CD4-positive, alpha-beta memory T cell (primary cell): ENCODE data around the gene ANK2. TPM values are rescaled to one million over a fixed set of nuclear protein-coding genes. Genes with fewer than 3 reads are reported as not detected.

ENCODE experiments used
- CTCF ChIA-PET: fragments of 350-600 bp; sonication (Branson Sonifier 250); formaldehyde crosslinking; loops from one replicate; lab custom pipeline; 2021; ENCODE audit warnings: inconsistent platforms; ENCODE audit not compliant: partially characterized antibody; lab: Charles Lee
- POLR2A ChIA-PET: fragments of 350-600 bp; sonication (Branson Sonifier 250); formaldehyde crosslinking; loops from one replicate; lab custom pipeline; 2021; ENCODE audit not compliant: partially characterized antibody; lab: Charles Lee
- DNase-seq, 5 donors: peaks; one replicate each; pipeline versions ENCODE4 v3.0.0 to v3.0.0-alpha.2; 2020 to 2022; ENCODE audit warnings: mixed read lengths in 1 of 5
- H3K27ac ChIP-seq: one replicate; pipeline ENCODE4 v1.7.0; 2013; ENCODE audit warnings: low read depth, low read length
- H3K27me3 ChIP-seq: 2 replicates; pipeline ENCODE4 v1.7.0; 2013; ENCODE audit warnings: mild to moderate bottlenecking, low read length, moderate library complexity; ENCODE audit not compliant: insufficient read depth
- H3K36me3 ChIP-seq: 2 replicates; pipeline ENCODE4 v1.7.0; 2013; ENCODE audit warnings: mild to moderate bottlenecking, low read length, moderate library complexity; ENCODE audit not compliant: insufficient read depth
- H3K4me1 ChIP-seq: 2 replicates; pipeline ENCODE4 v1.7.0; 2013; ENCODE audit warnings: mild to moderate bottlenecking, low read length, moderate library complexity; ENCODE audit not compliant: insufficient read depth
- H3K4me3 ChIP-seq, 2 donors: one replicate each; pipeline ENCODE4 v1.7.0; 2013; ENCODE audit warnings: low read length in 2 of 2, mild to moderate bottlenecking in 1 of 2
- H3K9me3 ChIP-seq, 2 donors: one replicate each; pipeline ENCODE4 v1.7.0; 2013; ENCODE audit warnings: low read length in 2 of 2, control low read depth in 1 of 2; ENCODE audit not compliant: control insufficient read depth in 1 of 2
- H3K27ac Mint-ChIP-seq, 7 donors: one replicate each; pipeline ENCODE4 v1.8.0; 2020 to 2021; ENCODE audit warnings: mixed read lengths in 7 of 7, mild to moderate bottlenecking in 6 of 7, inconsistent platforms in 3 of 7, moderate library complexity in 3 of 7
- H3K27me3 Mint-ChIP-seq, 2 donors: one replicate each; pipeline ENCODE4 v1.8.0; 2020 to 2021; ENCODE audit warnings: mixed read lengths in 2 of 2
- H3K36me3 Mint-ChIP-seq, 2 donors: one replicate each; pipeline ENCODE4 v1.8.0; 2020 to 2021; ENCODE audit warnings: mixed read lengths in 2 of 2, inconsistent platforms in 1 of 2, mild to moderate bottlenecking in 1 of 2
- H3K4me1 Mint-ChIP-seq, 4 donors: one replicate each; pipeline ENCODE4 v1.8.0; 2020 to 2021; ENCODE audit warnings: mixed read lengths in 4 of 4, mild to moderate bottlenecking in 1 of 4
- H3K4me3 Mint-ChIP-seq, 8 donors: one replicate each; pipeline ENCODE4 v1.8.0; 2020 to 2021; ENCODE audit warnings: mixed read lengths in 8 of 8, mild to moderate bottlenecking in 7 of 8, moderate library complexity in 6 of 8, inconsistent platforms in 3 of 8
- H3K9me3 Mint-ChIP-seq, 8 donors: one replicate each; pipeline ENCODE4 v1.8.0; 2020 to 2021; ENCODE audit warnings: mixed read lengths in 8 of 8, mild to moderate bottlenecking in 5 of 8, inconsistent platforms in 3 of 8, moderate library complexity in 1 of 8
- intact Hi-C: fragments of 100-400 bp; cut with micrococcal nuclease; formaldehyde crosslinking; loops from one replicate; pipeline ENCODE4 v1.15.1; 2023
- polyA plus RNA-seq, 2 donors: library from polyadenylated mRNA; unstranded; fragments of 300-500 nt; fragmentation: Illumina TruSeq; gene quantifications; one replicate each; pipeline ENCODE4 v1.2.3, GENCODE V29; 2021
- total RNA-seq, 2 experiments: library from RNA; stranded (reverse); gene quantifications; one replicate each; pipeline ENCODE4 v1.2.3, GENCODE V29; 2021

Gene ANK2
- total and polyA plus RNA-seq, 4 experiments from 2014 or later = not detected

DNA sequence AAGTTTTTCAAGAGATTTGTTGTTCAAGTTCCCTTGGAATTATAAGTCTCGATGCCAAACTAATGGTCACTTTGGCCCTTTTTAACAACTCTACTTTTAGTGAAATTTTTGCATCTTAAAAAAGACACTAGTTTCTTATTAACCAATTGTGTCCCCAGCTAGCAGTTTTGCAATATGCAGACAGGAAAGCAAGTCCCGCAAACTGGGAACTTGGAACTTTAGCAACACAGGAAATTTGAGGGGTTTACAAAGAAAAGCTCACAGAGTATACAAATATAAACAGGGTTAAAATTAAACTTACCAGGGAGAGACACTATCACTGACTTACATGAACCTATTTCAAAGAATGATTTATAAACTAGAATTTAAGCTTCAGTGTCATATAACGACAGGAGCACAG lies 137.9 kb downstream of the ANK2 start:
- Mint-ChIP-seq H3K27ac (no peak overlapping the region), H3K4me1 (no peaks in the 10 kb centered on the region), H3K9me3 (no peaks in the 10 kb centered on the region), H3K36me3 (no peaks in the 10 kb centered on the region), H3K4me3 (no peak overlapping the region), H3K27me3 (peaks cover 0 to 2% of the 10 kb centered on the region in 2 donors)
- Histone ChIP-seq H3K27me3 (no peaks in the 10 kb centered on the region), H3K9me3 (no peaks in the 10 kb centered on the region), H3K27ac (no peak overlapping the region), H3K36me3 (no peaks in the 10 kb centered on the region), H3K4me1 (no peaks in the 10 kb centered on the region), H3K4me3 (no peak overlapping the region)
- POLR2A ChIA-PET = no interaction called here
- intact Hi-C loops = no loop called here
- DNase-seq = no peak
- CTCF ChIA-PET = no interaction called here

GRCh38 chr4:113189546-113189945 lies 140.1 kb downstream of the ANK2 start:
- no peaks in the 10 kb centered on the region for H3K36me3 Mint-ChIP-seq
- no peak for DNase-seq
- H3K9me3 Mint-ChIP-seq = no peaks in the 10 kb centered on the region
- intact Hi-C loops = no loop called here
- H3K4me3 ChIP-seq = no peak overlapping the region
- H3K36me3 ChIP-seq = no peaks in the 10 kb centered on the region
- CTCF ChIA-PET = no interaction called here
- H3K4me1 ChIP-seq = no peaks in the 10 kb centered on the region
- no peak overlapping the region for H3K27ac Mint-ChIP-seq
- no peak overlapping the region for H3K27ac ChIP-seq
- no peaks in the 10 kb centered on the region for H3K9me3 ChIP-seq
- peaks cover 0 to 2% of the 10 kb centered on the region in 2 donors for H3K27me3 Mint-ChIP-seq
- H3K4me3 Mint-ChIP-seq = no peak overlapping the region
- no peaks in the 10 kb centered on the region for H3K27me3 ChIP-seq
- no peaks in the 10 kb centered on the region for H3K4me1 Mint-ChIP-seq
- POLR2A ChIA-PET = no interaction called here

DNA sequence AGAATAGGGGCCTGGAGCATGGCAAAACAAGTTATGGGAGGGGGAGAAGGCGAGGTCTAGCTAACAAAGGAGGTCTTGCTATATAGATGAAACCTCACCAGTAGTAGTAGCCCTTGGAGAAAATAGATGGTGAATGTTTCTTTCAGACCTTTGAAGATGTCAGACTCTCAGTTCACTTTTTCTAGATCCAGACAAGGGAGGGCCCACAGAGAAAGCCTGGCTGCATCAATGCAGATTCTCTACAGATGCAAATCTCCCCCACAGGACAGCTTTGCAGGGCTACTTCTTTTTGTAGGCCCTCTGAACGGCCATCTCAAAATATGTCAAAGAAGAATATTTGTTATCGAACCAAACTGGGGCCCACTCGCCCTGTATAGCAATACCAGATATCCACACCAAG lies 159.7 kb downstream of the ANK2 start:
- CTCF ChIA-PET = no interaction called here
- DNase-seq = no peak
- Mint-ChIP-seq H3K9me3 (peaks cover 0 to 2% (median 0%) of the 10 kb centered on the region in 8 donors), H3K4me3 (no peak overlapping the region), H3K27ac (no peak overlapping the region), H3K36me3 (no peaks in the 10 kb centered on the region), H3K4me1 (no peaks in the 10 kb centered on the region), H3K27me3 (peaks cover 0 to 2% of the 10 kb centered on the region in 2 donors)
- POLR2A ChIA-PET = no interaction called here
- Histone ChIP-seq H3K4me1 (no peaks in the 10 kb centered on the region), H3K36me3 (no peaks in the 10 kb centered on the region), H3K27me3 (no peaks in the 10 kb centered on the region), H3K27ac (no peak overlapping the region), H3K4me3 (no peak overlapping the region), H3K9me3 (no peaks in the 10 kb centered on the region)
- intact Hi-C loops = no loop called here

GRCh38 chr4:113209652-113210320 lies 160.3 kb downstream of the ANK2 start:
- H3K4me3 ChIP-seq = no peak overlapping the region
- no peaks in the 10 kb centered on the region for H3K27me3 ChIP-seq
- DNase-seq = no peak
- Mint-ChIP-seq H3K4me3 (no peak overlapping the region), H3K27me3 (peaks cover 0 to 2% of the 10 kb centered on the region in 2 donors), H3K9me3 (peaks cover 0 to 2% (median 0%) of the 10 kb centered on the region in 8 donors), H3K36me3 (no peaks in the 10 kb centered on the region), H3K27ac (no peak overlapping the region), H3K4me1 (no peaks in the 10 kb centered on the region)
- no peak overlapping the region for H3K27ac ChIP-seq
- no peaks in the 10 kb centered on the region for H3K9me3 ChIP-seq
- no peaks in the 10 kb centered on the region for H3K4me1 ChIP-seq
- POLR2A ChIA-PET = no interaction called here
- no peaks in the 10 kb centered on the region for H3K36me3 ChIP-seq
- intact Hi-C loops = no loop called here
- CTCF ChIA-PET = no interaction called here

DNA sequence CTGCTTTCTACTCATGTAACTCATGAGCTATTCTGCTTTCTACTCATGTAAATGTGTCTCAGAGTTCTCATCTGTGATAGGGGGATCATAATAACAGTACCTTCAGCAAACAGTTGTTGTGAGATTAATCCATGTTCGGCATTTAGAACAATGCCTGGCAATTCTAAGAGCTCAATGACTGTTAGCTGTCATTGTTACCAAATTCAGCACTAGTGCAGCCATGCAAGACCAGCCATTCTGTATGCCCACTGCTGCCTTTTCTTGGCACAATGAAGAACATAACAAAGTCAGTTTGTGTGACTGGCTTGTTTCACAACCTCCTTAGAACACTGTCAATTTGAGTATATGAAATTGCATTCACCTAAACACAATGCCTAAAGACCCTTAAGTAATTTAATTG lies 163.2 kb downstream of the ANK2 start:
- no peak overlapping the region for H3K4me3 ChIP-seq
- H3K9me3 ChIP-seq = no peaks in the 10 kb centered on the region
- no peak overlapping the region for H3K27ac ChIP-seq

GRCh38 chr4:113221990-113222389 lies 172.5 kb downstream of the ANK2 start:
- Histone ChIP-seq H3K27me3 (no peaks in the 10 kb centered on the region), H3K9me3 (no peaks in the 10 kb centered on the region), H3K36me3 (no peaks in the 10 kb centered on the region), H3K4me3 (no peak overlapping the region), H3K4me1 (no peaks in the 10 kb centered on the region), H3K27ac (no peak overlapping the region)
- Mint-ChIP-seq H3K4me1 (no peaks in the 10 kb centered on the region), H3K4me3 (no peak overlapping the region), H3K27me3 (no peaks in the 10 kb centered on the region), H3K36me3 (no peaks in the 10 kb centered on the region), H3K27ac (no peak overlapping the region), H3K9me3 (peaks cover 0 to 3% (median 0%) of the 10 kb centered on the region in 8 donors)
- CTCF ChIA-PET = interaction anchor here (0.7 kb wide), 1 partner anchor 35 kb away, joined by 3 read pairs; no protein-coding TSS in a partner anchor
- intact Hi-C loops = no loop called here
- POLR2A ChIA-PET = no interaction called here
- DNase-seq = no peak

More for the DNA sequence above, 163.2 kb downstream of the ANK2 start:
- Mint-ChIP-seq H3K9me3 (no peaks in the 10 kb centered on the region), H3K27me3 (peaks cover 0 to 2% of the 10 kb centered on the region in 2 donors), H3K4me1 (no peaks in the 10 kb centered on the region), H3K4me3 (no peak overlapping the region), H3K27ac (no peak overlapping the region), H3K36me3 (no peaks in the 10 kb centered on the region)
- H3K36me3 ChIP-seq = no peaks in the 10 kb centered on the region
- H3K4me1 ChIP-seq = no peaks in the 10 kb centered on the region
- H3K27me3 ChIP-seq = no peaks in the 10 kb centered on the region
- DNase-seq = no peak
- ChIA-PET POLR2A (no interaction called here), CTCF (no interaction called here)
- intact Hi-C loops = no loop called here

DNA sequence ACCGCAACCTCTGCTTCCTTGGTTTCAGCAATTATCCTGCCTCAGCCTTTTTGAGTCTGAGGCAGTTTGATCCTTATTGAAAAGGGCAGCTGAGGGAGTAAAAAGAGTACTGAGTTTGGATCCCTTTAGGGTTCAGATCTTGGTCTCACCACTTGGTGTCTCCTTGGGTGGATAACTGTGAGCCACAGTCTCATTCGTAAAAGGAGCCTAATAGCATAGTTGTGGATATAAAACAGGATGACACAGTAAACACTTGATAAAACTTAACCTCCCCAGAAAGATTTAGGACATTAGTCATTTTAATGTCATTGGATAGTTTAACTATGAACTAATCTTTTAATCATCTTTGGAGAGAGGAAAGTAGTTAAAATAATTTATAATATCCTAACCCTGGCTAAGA lies 173.0 kb downstream of the ANK2 start:
- no peaks in the 10 kb centered on the region for H3K36me3 ChIP-seq
- H3K4me3 Mint-ChIP-seq = no peak overlapping the region
- no peak overlapping the region for H3K4me3 ChIP-seq
- H3K27ac ChIP-seq = no peak overlapping the region
- no peak overlapping the region for H3K27ac Mint-ChIP-seq
- intact Hi-C loops = no loop called here
- ChIA-PET POLR2A (no interaction called here), CTCF (no interaction called here)
- DNase-seq = no peak
- H3K27me3 ChIP-seq = no peaks in the 10 kb centered on the region
- H3K36me3 Mint-ChIP-seq = no peaks in the 10 kb centered on the region
- H3K4me1 ChIP-seq = no peaks in the 10 kb centered on the region
- no peaks in the 10 kb centered on the region for H3K9me3 ChIP-seq
- no peaks in the 10 kb centered on the region for H3K27me3 Mint-ChIP-seq
- H3K9me3 Mint-ChIP-seq = peaks cover 0 to 3% (median 0%) of the 10 kb centered on the region in 8 donors
- no peaks in the 10 kb centered on the region for H3K4me1 Mint-ChIP-seq
